GM12875 (cell line): ENCODE results near the gene SLC39A13.

ENCODE experiments used
- H3K4me3 ChIP-seq: one replicate; pipeline ENCODE4 v1.5.1; 2011; ENCODE audit warnings: low read depth, low read length, control low read depth
- TF ChIP-seq, protein P1 (sequence below): IDR thresholded peaks from 2 replicates; pipeline ENCODE4 v1.5.1; 2011; ENCODE audit warnings: low read depth, mild to moderate bottlenecking, control low read depth, inconsistent platforms, low read length, moderate library complexity, borderline replicate concordance; ENCODE audit not compliant: insufficient read depth

Gene SLC39A13

GRCh38 chr11:47433157-47433556, 24.8 kb downstream of the SLC39A13 start:
- TF ChIP-seq, protein P1, sequence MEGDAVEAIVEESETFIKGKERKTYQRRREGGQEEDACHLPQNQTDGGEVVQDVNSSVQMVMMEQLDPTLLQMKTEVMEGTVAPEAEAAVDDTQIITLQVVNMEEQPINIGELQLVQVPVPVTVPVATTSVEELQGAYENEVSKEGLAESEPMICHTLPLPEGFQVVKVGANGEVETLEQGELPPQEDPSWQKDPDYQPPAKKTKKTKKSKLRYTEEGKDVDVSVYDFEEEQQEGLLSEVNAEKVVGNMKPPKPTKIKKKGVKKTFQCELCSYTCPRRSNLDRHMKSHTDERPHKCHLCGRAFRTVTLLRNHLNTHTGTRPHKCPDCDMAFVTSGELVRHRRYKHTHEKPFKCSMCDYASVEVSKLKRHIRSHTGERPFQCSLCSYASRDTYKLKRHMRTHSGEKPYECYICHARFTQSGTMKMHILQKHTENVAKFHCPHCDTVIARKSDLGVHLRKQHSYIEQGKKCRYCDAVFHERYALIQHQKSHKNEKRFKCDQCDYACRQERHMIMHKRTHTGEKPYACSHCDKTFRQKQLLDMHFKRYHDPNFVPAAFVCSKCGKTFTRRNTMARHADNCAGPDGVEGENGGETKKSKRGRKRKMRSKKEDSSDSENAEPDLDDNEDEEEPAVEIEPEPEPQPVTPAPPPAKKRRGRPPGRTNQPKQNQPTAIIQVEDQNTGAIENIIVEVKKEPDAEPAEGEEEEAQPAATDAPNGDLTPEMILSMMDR = no peak
- H3K4me3 ChIP-seq = no peak overlapping the region

GRCh38 chr11:47434011-47434786, 25.8 kb downstream of the SLC39A13 start:
- no peak overlapping the region for H3K4me3 ChIP-seq
- TF ChIP-seq, protein P1 = no peak

DNA sequence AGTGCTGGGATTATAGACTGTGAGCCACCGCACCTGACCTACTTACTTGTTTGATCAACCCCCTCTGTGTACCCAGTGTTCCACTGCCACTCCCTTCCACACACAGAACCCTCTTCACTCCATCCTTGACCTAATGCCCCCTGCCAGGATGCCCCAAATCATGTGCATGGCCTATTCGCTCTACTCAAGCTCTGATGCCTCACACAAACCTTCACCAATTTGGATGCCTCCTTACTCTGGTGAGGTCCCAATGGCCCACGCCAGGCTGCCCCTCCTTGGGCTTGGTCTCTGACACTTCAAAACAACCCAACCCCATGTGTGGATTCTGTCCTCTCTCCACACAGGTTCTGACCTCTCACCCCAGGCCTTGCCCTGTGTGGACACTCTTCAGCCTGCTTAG, 27.3 kb downstream of the SLC39A13 start:
- TF ChIP-seq, protein P1 = no peak
- H3K4me3 ChIP-seq = no peak overlapping the region

GRCh38 chr11:47436726-47437125, 28.3 kb downstream of the SLC39A13 start:
- TF ChIP-seq, protein P1 = no peak
- H3K4me3 ChIP-seq = no peak overlapping the region

- no peak overlapping the region for H3K4me3 ChIP-seq
These were observed 28.9 kb downstream of the SLC39A13 start for GRCh38 chr11:47437218-47437745.

DNA sequence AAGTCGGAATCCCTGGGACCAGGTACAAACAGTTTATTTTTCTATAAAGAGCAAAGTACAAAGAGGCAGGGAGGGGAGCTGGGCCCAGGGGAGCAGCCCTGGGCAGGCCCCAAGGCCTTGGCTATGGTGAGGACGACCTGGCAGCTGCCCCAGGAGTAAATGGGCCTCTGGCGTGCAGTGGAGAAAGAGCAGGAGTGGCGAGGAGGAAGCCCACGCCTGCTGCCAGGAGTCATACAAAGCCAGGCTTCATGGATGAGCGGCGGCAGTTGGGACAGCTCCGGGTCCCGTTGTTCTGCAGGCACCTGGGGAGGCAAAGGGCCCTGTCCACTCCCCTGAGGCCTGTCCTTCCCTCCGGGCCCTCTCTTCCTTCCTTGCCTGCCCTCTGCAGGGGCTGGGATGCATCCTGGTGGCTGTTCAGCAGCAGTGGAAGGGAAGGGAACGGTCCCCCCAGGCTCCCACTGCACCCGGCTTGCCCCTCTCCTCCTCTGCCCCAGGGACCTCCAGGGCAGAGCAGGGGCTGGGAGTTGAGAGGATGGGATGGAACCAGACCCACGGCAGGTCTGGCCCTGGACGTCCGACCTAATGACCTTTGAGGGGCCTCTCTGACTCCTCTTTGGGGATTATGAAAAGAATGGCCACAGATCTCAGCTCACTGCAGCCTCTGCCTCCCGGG, 29.5 kb downstream of the SLC39A13 start:
- TF ChIP-seq, protein P1 = no peak
- no peak overlapping the region for H3K4me3 ChIP-seq

More at GRCh38 chr11:47437218-47437745, 28.9 kb downstream of the SLC39A13 start:
- TF ChIP-seq, protein P1 = no peak
